ENCODE measurements around the gene ADAMTS12. TPM values are rescaled to one million over a fixed set of nuclear protein-coding genes. Genes with fewer than 3 reads are reported as not detected.

ADAMTS12 gene
- total RNA-seq, 1 experiment from 2014 or later: not detected

GRCh38 chr5:33579789-33580188, 312.0 kb downstream of the ADAMTS12 start:
- intact Hi-C loops (cut with micrococcal nuclease): no loop called here
- Mint-ChIP-seq H3K4me1 (ENCODE audit: insufficient read depth, unreplicated experiment) (no peaks in the 10 kb centered on the region), H3K36me3 (ENCODE audit: insufficient read depth, unreplicated experiment) (no peaks in the 10 kb centered on the region), H3K4me3 (ENCODE audit: unreplicated experiment) (no peak overlapping the region), H3K9me3 (ENCODE audit: unreplicated experiment) (no peaks in the 10 kb centered on the region), H3K27me3 (ENCODE audit: insufficient read depth, unreplicated experiment) (no peaks in the 10 kb centered on the region), H3K27ac (ENCODE audit: low read depth, unreplicated experiment) (no peak overlapping the region)
- ChIA-PET CTCF (interaction anchor here (0.6 to 0.8 kb wide), 2 partner anchors 17 to 26 kb away, joined by 3 to 4 read pairs; no protein-coding TSS in a partner anchor), POLR2A (no interaction called here)
- no peak for DNase-seq (ENCODE audit: unreplicated experiment)
- TF ChIP-seq, protein P1, sequence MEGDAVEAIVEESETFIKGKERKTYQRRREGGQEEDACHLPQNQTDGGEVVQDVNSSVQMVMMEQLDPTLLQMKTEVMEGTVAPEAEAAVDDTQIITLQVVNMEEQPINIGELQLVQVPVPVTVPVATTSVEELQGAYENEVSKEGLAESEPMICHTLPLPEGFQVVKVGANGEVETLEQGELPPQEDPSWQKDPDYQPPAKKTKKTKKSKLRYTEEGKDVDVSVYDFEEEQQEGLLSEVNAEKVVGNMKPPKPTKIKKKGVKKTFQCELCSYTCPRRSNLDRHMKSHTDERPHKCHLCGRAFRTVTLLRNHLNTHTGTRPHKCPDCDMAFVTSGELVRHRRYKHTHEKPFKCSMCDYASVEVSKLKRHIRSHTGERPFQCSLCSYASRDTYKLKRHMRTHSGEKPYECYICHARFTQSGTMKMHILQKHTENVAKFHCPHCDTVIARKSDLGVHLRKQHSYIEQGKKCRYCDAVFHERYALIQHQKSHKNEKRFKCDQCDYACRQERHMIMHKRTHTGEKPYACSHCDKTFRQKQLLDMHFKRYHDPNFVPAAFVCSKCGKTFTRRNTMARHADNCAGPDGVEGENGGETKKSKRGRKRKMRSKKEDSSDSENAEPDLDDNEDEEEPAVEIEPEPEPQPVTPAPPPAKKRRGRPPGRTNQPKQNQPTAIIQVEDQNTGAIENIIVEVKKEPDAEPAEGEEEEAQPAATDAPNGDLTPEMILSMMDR (IDR thresholded peaks at IDR 0.05; ENCODE audit: unreplicated experiment): no peak
- BruUV-seq (replicated peaks): no TSS peak

- ChIA-PET CTCF (interaction anchor here (0.6 to 0.8 kb wide), 3 partner anchors 17 to 1384 kb away, joined by 3 to 4 read pairs (median 3); no protein-coding TSS in a partner anchor), POLR2A (no interaction called here)
- H3K27me3 Mint-ChIP-seq (ENCODE audit: insufficient read depth, unreplicated experiment): no peaks in the 10 kb centered on the region
- H3K9me3 Mint-ChIP-seq (ENCODE audit: unreplicated experiment): no peaks in the 10 kb centered on the region
- TF ChIP-seq, protein P1 (IDR thresholded peaks at IDR 0.05; ENCODE audit: unreplicated experiment): no peak
- H3K27ac Mint-ChIP-seq (ENCODE audit: low read depth, unreplicated experiment): no peak overlapping the region
- H3K4me1 Mint-ChIP-seq (ENCODE audit: insufficient read depth, unreplicated experiment): no peaks in the 10 kb centered on the region
- no TSS peak for BruUV-seq (replicated peaks)
- H3K4me3 Mint-ChIP-seq (ENCODE audit: unreplicated experiment): no peak overlapping the region
- intact Hi-C loops (cut with micrococcal nuclease): no loop called here
- DNase-seq (ENCODE audit: unreplicated experiment): no peak
- H3K36me3 Mint-ChIP-seq (ENCODE audit: insufficient read depth, unreplicated experiment): no peaks in the 10 kb centered on the region
Observed at GRCh38 chr5:33579152-33579551, 312.6 kb downstream of the ADAMTS12 start.

- H3K4me1 Mint-ChIP-seq (ENCODE audit: insufficient read depth, unreplicated experiment): no peaks in the 10 kb centered on the region
- H3K36me3 Mint-ChIP-seq (ENCODE audit: insufficient read depth, unreplicated experiment): no peaks in the 10 kb centered on the region
- ChIA-PET CTCF (interaction anchor here (0.6 kb wide), 1 partner anchor 12 kb away, joined by 3 read pairs; no protein-coding TSS in a partner anchor), POLR2A (interaction anchor here (0.6 kb wide), 1 partner anchor 1078 kb away, joined by 3 read pairs; no protein-coding TSS in a partner anchor)
- no peak overlapping the region for H3K4me3 Mint-ChIP-seq (ENCODE audit: unreplicated experiment)
- no TSS peak for BruUV-seq (replicated peaks)
- TF ChIP-seq, protein P1 (IDR thresholded peaks at IDR 0.05; ENCODE audit: unreplicated experiment): no peak
- no peak for DNase-seq (ENCODE audit: unreplicated experiment)
- H3K27ac Mint-ChIP-seq (ENCODE audit: low read depth, unreplicated experiment): no peak overlapping the region
- intact Hi-C loops (cut with micrococcal nuclease): no loop called here
- no peaks in the 10 kb centered on the region for H3K9me3 Mint-ChIP-seq (ENCODE audit: unreplicated experiment)
- no peaks in the 10 kb centered on the region for H3K27me3 Mint-ChIP-seq (ENCODE audit: insufficient read depth, unreplicated experiment)
Observed at GRCh38 chr5:33576726-33577590, 314.8 kb downstream of the ADAMTS12 start.

- CTCF ChIA-PET: interaction anchor here (0.7 kb wide), 1 partner anchor 128 kb away, joined by 3 read pairs; no protein-coding TSS in a partner anchor
- Mint-ChIP-seq H3K27me3 (ENCODE audit: insufficient read depth, unreplicated experiment) (no peaks in the 10 kb centered on the region), H3K36me3 (ENCODE audit: insufficient read depth, unreplicated experiment) (no peaks in the 10 kb centered on the region), H3K9me3 (ENCODE audit: unreplicated experiment) (no peaks in the 10 kb centered on the region), H3K4me1 (ENCODE audit: insufficient read depth, unreplicated experiment) (no peaks in the 10 kb centered on the region), H3K4me3 (ENCODE audit: unreplicated experiment) (no peak overlapping the region), H3K27ac (ENCODE audit: low read depth, unreplicated experiment) (no peak overlapping the region)
- no peak for DNase-seq (ENCODE audit: unreplicated experiment)
- BruUV-seq (replicated peaks): no TSS peak
- intact Hi-C loops (cut with micrococcal nuclease): no loop called here
- TF ChIP-seq, protein P1 (IDR thresholded peaks at IDR 0.05; ENCODE audit: unreplicated experiment): no peak
- POLR2A ChIA-PET: no interaction called here
Observed at GRCh38 chr5:33565324-33565723, 326.5 kb downstream of the ADAMTS12 start.
